Stimulated activated naive B cell treated with anti-CD40 and anti-IgM and Interleukin-4, amounts not matched to agents 10 μg/mL and 1 μg/mL and 100 μg/mL, for 72 hours (primary cell): ENCODE data around the gene TGFB1.

ENCODE experiments used
- ATAC-seq, 2 donors: fragments of 150-1000 bp; cut with Tn5 transposase; replicated peaks; 2 replicates each; pipeline ENCODE4 v1.10.0; 2021; ENCODE audit warnings: moderate library complexity in 1 of 2
- DNase-seq: peaks from one replicate; pipeline ENCODE4 v3.0.0; 2021
- H3K27ac Mint-ChIP-seq: one replicate; pipeline ENCODE4 v1.8.0; 2022; ENCODE audit warnings: mild to moderate bottlenecking, mixed read lengths
- H3K27me3 Mint-ChIP-seq, 2 donors: one replicate each; pipeline ENCODE4 v1.8.0; 2022; ENCODE audit warnings: mixed read lengths in 2 of 2
- H3K36me3 Mint-ChIP-seq, 2 donors: one replicate each; pipeline ENCODE4 v1.8.0; 2022; ENCODE audit warnings: mixed read lengths in 2 of 2, mild to moderate bottlenecking in 1 of 2
- H3K4me1 Mint-ChIP-seq, 2 donors: one replicate each; pipeline ENCODE4 v1.8.0; 2022; ENCODE audit warnings: mixed read lengths in 2 of 2, mild to moderate bottlenecking in 1 of 2
- H3K4me3 Mint-ChIP-seq, 2 donors: one replicate each; pipeline ENCODE4 v1.8.0; 2022; ENCODE audit warnings: mild to moderate bottlenecking in 2 of 2, mixed read lengths in 2 of 2, moderate library complexity in 1 of 2
- H3K9me3 Mint-ChIP-seq, 2 donors: one replicate each; pipeline ENCODE4 v1.8.0; 2022; ENCODE audit warnings: mixed read lengths in 2 of 2, mild to moderate bottlenecking in 1 of 2

TGFB1 gene

GRCh38 chr19:41311613-41312012, 42.1 kb downstream of the TGFB1 start:
- no peak for ATAC-seq
- H3K9me3 Mint-ChIP-seq: no peaks in the 10 kb centered on the region
- H3K4me3 Mint-ChIP-seq: peak overlapping the region; percentile 94 to 99
- DNase-seq: no peak
- peaks cover 26 to 54% of the 10 kb centered on the region in 2 donors for H3K36me3 Mint-ChIP-seq
- no peaks in the 10 kb centered on the region for H3K27me3 Mint-ChIP-seq
- peaks cover 36 to 61% of the 10 kb centered on the region in 2 donors for H3K4me1 Mint-ChIP-seq
- H3K27ac Mint-ChIP-seq: peak overlapping the region; percentile 48

DNA sequence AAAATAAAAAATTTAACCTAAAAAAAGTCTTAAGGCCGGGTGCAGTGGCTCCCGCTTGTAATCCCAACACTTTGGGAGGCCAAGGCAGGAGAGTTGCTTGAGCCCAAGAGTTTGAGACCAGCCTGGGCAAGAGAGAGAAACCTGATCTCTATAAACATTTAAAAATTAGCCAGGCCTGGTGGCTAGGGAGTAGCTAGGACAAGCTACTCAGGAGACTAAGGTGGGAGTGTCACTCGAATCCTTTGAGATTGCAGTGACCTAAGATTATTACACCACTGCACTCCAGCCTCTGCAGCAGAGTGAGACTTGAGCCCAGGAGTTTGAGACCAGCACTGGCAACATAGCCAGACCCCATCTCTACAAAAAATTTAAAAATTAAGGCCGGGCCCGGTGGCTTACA, 42.6 kb downstream of the TGFB1 start:
- Mint-ChIP-seq H3K4me3 (peak overlapping the region; percentile 94 to 99), H3K9me3 (no peaks in the 10 kb centered on the region), H3K36me3 (peaks cover 22 to 50% of the 10 kb centered on the region in 2 donors), H3K27ac (no peak overlapping the region), H3K27me3 (no peaks in the 10 kb centered on the region), H3K4me1 (peaks cover 36 to 61% of the 10 kb centered on the region in 2 donors)
- ATAC-seq (no peak), DNase-seq (no peak)

- ATAC-seq (peak; percentile 72 to 82), DNase-seq (peak; percentile 87)
- H3K4me3 Mint-ChIP-seq: peak within 1 kb of the TSS; percentile 94 to 99
- H3K27me3 Mint-ChIP-seq: no peaks in the 10 kb centered on the region
- peak within 1 kb of the TSS; percentile 99 for H3K27ac Mint-ChIP-seq
- peaks cover 36 to 59% of the 10 kb centered on the region in 2 donors for H3K4me1 Mint-ChIP-seq
- no peaks in the 10 kb centered on the region for H3K9me3 Mint-ChIP-seq
- H3K36me3 Mint-ChIP-seq: peaks cover 23 to 52% of the 10 kb centered on the region in 2 donors
These were observed 43.5 kb downstream of the TGFB1 start, which contains the start of gene CCDC97 for GRCh38 chr19:41310033-41310831. CCDC97 (plus strand) TSS chr19:41310172; CDS start chr19:41310311, 139 bp downstream.

- Mint-ChIP-seq H3K4me1 (peaks cover 36 to 61% of the 10 kb centered on the region in 2 donors), H3K27ac (peak overlapping the region; percentile 99), H3K9me3 (no peaks in the 10 kb centered on the region), H3K36me3 (peaks cover 27 to 59% of the 10 kb centered on the region in 2 donors), H3K4me3 (peak overlapping the region; percentile 94 to 99), H3K27me3 (no peaks in the 10 kb centered on the region)
- ATAC-seq: peak; percentile 10 to 24
- no peak for DNase-seq
These were observed 44.3 kb downstream of the TGFB1 start for GRCh38 chr19:41309180-41310032.

GRCh38 chr19:41308450-41309179, 45.1 kb downstream of the TGFB1 start:
- peak overlapping the region; percentile 94 to 99 for H3K4me3 Mint-ChIP-seq
- peaks cover 33 to 62% of the 10 kb centered on the region in 2 donors for H3K36me3 Mint-ChIP-seq
- H3K27ac Mint-ChIP-seq: peak overlapping the region; percentile 99
- ATAC-seq (peak; percentile 54 to 58), DNase-seq (peak; percentile 79)
- peaks cover 38 to 67% of the 10 kb centered on the region in 2 donors for H3K4me1 Mint-ChIP-seq
- H3K27me3 Mint-ChIP-seq: no peaks in the 10 kb centered on the region
- H3K9me3 Mint-ChIP-seq: no peaks in the 10 kb centered on the region

DNA sequence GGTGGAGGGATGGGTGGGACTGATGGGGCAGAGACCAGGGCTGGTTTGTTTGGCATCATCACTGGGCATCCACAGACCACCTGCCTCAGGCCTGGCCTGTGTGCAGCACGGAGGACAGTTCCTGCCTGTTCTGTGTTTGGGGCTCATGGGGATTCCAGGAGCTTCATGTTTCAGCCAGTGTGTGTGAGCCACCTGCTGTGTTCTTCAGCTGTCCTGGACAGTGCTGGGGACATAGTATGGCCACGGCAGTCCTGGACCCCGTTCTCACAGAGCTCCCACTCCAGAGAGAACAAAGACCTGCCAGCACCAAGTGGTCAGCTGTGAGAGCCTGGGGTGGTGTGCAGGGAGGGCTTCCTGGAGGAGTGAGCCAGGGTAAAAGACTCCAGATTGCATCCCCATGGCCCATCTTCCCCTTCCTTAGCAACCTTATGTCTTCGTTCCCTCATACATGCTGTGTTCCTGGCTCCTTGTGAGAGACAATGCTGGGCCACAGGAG, 45.7 kb downstream of the TGFB1 start:
- Mint-ChIP-seq H3K27me3 (no peaks in the 10 kb centered on the region), H3K36me3 (peaks cover 31 to 60% of the 10 kb centered on the region in 2 donors), H3K9me3 (no peaks in the 10 kb centered on the region), H3K4me1 (peaks cover 33 to 64% of the 10 kb centered on the region in 2 donors), H3K4me3 (peak overlapping the region; percentile 94 to 99), H3K27ac (peak overlapping the region; percentile 99)
- ATAC-seq: peak in 1 of 2 donors; percentile 9
- DNase-seq: no peak

GRCh38 chr19:41307090-41307875, 46.4 kb downstream of the TGFB1 start:
- no peak for ATAC-seq

DNA sequence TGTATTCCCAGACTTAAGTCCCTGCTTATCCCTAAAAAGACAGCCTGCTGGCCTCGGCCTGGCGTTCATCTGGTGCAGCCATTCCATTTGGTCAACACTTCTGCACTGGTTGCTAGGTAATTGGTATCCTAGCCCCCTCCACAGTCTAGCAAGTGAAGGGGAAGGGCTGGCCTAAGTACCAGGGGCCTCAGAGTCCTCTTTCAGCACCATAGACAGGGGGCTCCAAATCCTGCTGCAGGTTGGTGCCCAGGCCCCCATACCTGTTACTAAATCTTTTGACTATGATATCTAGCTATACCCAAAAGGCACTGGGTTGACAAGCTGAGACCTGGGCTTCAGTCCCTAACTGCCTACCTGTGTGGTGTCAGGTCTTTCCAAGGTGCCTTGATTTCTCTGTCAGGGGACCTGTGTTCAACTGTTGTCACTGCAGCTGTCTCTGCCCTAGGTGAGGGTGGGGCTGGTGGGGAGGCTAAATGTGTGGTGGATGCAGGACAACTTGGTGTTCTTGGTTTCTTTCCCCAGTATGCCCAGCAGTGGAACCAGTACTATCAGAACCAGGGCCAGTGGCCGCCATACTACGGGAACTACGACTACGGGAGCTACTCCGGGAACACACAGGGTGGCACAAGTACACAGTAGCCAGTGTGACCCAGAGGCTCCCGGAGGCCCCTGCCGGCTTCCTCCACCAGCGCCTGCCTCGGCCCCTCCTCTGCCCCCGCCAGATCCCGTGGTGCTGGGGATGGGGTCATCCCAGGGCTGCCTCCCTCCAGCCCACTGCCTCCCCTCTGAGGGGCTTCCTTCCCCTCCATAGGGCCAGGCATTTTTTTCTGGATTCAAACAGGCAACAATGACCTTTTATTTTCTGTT, 47.6 kb downstream of the TGFB1 start:
- Mint-ChIP-seq H3K27ac (peak overlapping the region; percentile 86), H3K9me3 (no peaks in the 10 kb centered on the region), H3K4me3 (no peak overlapping the region), H3K36me3 (peaks cover 36 to 59% of the 10 kb centered on the region in 2 donors), H3K4me1 (peaks cover 41 to 63% of the 10 kb centered on the region in 2 donors), H3K27me3 (no peaks in the 10 kb centered on the region)
- ATAC-seq (no peak), DNase-seq (no peak)

More at GRCh38 chr19:41307090-41307875, 46.4 kb downstream of the TGFB1 start:
- no peak for DNase-seq
- Mint-ChIP-seq H3K36me3 (peaks cover 32 to 57% of the 10 kb centered on the region in 2 donors), H3K27me3 (no peaks in the 10 kb centered on the region), H3K9me3 (no peaks in the 10 kb centered on the region), H3K4me1 (peaks cover 37 to 64% of the 10 kb centered on the region in 2 donors), H3K27ac (peak overlapping the region; percentile 99), H3K4me3 (peak overlapping the region in 1 of 2 donors; percentile 26)

DNA sequence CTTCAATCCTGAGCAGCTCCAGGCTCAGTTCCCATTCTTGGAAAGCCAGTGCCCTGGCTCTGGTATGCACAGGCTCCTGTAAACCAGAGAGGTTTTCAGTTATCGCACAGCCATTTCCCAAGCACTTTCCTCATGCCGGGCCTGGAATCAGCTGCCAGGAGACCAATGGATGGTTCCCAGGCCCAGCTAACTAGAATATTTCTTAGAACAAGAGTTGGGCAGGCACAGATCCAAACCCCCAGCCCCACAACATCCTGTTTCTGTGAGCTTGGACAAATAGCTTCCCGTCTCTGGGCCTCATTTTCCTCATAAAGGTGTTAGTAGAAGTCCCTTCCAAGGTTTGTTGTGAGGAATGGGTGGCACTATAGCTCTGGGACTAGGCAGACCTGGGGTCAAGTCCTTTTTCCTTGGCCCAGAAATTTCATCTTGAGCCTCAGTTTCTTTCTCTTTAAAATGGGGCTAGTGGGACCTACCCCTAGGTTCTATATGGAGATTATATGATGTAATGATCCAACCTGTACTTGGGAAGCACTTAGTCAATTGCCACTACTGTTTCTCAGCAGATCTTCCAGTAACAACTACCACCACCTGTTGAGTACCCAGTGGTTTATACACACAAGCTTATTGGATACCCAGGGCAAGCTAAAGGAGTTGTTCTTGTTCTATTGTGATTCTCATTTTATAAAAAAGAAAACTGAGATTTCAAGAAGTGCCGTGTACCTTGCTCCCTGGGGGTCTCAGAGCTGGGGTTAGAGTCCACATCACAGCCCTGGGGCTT, 48.8 kb downstream of the TGFB1 start:
- DNase-seq (no peak), ATAC-seq (no peak)
- H3K27ac Mint-ChIP-seq: peak overlapping the region; percentile 80
- peaks cover 44 to 59% of the 10 kb centered on the region in 2 donors for H3K36me3 Mint-ChIP-seq
- H3K4me3 Mint-ChIP-seq: no peak overlapping the region
- H3K4me1 Mint-ChIP-seq: peaks cover 40 to 69% of the 10 kb centered on the region in 2 donors
- no peaks in the 10 kb centered on the region for H3K27me3 Mint-ChIP-seq
- no peaks in the 10 kb centered on the region for H3K9me3 Mint-ChIP-seq

DNA sequence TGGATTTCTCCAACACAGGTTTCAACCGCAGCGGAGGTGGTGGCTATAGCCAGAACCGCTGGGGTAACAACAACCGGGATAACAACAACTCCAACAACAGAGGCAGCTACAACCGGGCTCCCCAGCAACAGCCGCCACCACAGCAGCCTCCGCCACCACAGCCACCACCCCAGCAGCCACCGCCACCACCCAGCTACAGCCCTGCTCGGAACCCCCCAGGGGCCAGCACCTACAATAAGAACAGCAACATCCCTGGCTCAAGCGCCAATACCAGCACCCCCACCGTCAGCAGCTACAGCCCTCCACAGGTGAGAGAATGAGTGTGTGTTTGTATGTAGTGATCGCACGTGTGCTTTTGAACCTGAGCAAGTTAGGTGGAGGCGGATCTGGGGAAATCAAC, 49.8 kb downstream of the TGFB1 start:
- DNase-seq (no peak), ATAC-seq (no peak)
- H3K36me3 Mint-ChIP-seq: peaks cover 52 to 68% of the 10 kb centered on the region in 2 donors
- no peak overlapping the region for H3K27ac Mint-ChIP-seq
- no peak overlapping the region for H3K4me3 Mint-ChIP-seq
- H3K9me3 Mint-ChIP-seq: no peaks in the 10 kb centered on the region
- no peaks in the 10 kb centered on the region for H3K27me3 Mint-ChIP-seq
- H3K4me1 Mint-ChIP-seq: peaks cover 35 to 72% of the 10 kb centered on the region in 2 donors

- Mint-ChIP-seq H3K36me3 (peaks cover 52 to 72% of the 10 kb centered on the region in 2 donors), H3K27ac (peak overlapping the region; percentile 88), H3K4me1 (peaks cover 33 to 72% of the 10 kb centered on the region in 2 donors), H3K27me3 (no peaks in the 10 kb centered on the region), H3K9me3 (no peaks in the 10 kb centered on the region), H3K4me3 (peak overlapping the region; percentile 37 to 59)
- DNase-seq: peak; percentile 47
- peak; percentile 70 to 71 for ATAC-seq
These were observed 50.9 kb downstream of the TGFB1 start for GRCh38 chr19:41302624-41303351.
